Upper lobe of left lung (tissue), 4 donors: ENCODE results near the gene NAGA.
A peak's percentile ranks its signal among the peaks of the same experiment; 100 is the strongest.

Experiments
- CTCF ChIP-seq, 6 experiments: fragments of 450-650 bp in 4 of 6; fragments of 200-600 bp in 2 of 6; sonication (generic) in 2 of 6; IDR thresholded peaks; one replicate each; pipeline ENCODE4 v1.5.1; 2016 to 2019; ENCODE audit warnings: antibody characterized with exemption in 6 of 6
- EP300 ChIP-seq, 4 donors: sonication (generic); formaldehyde crosslinking; IDR thresholded peaks; one replicate each; pipeline ENCODE4 v1.5.1; 2017; ENCODE audit warnings: antibody characterized with exemption in 4 of 4, control low read depth in 2 of 4
- POLR2A ChIP-seq, 4 donors: fragments of 450-650 bp; IDR thresholded peaks; one replicate each; pipeline ENCODE4 v1.5.1; 2016 to 2017; ENCODE audit warnings: antibody characterized with exemption in 4 of 4, mild to moderate bottlenecking in 2 of 4
- POLR2AphosphoS5 ChIP-seq, 2 donors: sonication (generic); formaldehyde crosslinking; IDR thresholded peaks; one replicate each; pipeline ENCODE4 v1.5.1; 2017; ENCODE audit warnings: antibody characterized with exemption in 2 of 2

- TF ChIP-seq CTCF (IDR thresholded peaks at IDR 0.05) (no peak), POLR2AphosphoS5 (IDR thresholded peaks at IDR 0.05) (peak; percentile 83 to 87), POLR2A (IDR thresholded peaks at IDR 0.05) (peak in 3 of 4 donors; percentile 63 to 95 (median 79)), EP300 (IDR thresholded peaks at IDR 0.05) (no peak)
These were observed 9.0 kb upstream of the NAGA start, which contains the start of gene SMDT1 for GRCh38 chr22:42079319-42080251.
